CMK (cell line): ENCODE data around the gene TAF4.
"Not testable (repeated sequence)": the region's sequence is repeated elsewhere in the genome, so short reads cannot be mapped to it uniquely, and the experiment has no call there.

Source experiments
- DNase-seq: peaks from one replicate; pipeline ENCODE4 v3.0.0-alpha.2; 2010; ENCODE audit warnings: low read depth

TAF4 gene

DNA sequence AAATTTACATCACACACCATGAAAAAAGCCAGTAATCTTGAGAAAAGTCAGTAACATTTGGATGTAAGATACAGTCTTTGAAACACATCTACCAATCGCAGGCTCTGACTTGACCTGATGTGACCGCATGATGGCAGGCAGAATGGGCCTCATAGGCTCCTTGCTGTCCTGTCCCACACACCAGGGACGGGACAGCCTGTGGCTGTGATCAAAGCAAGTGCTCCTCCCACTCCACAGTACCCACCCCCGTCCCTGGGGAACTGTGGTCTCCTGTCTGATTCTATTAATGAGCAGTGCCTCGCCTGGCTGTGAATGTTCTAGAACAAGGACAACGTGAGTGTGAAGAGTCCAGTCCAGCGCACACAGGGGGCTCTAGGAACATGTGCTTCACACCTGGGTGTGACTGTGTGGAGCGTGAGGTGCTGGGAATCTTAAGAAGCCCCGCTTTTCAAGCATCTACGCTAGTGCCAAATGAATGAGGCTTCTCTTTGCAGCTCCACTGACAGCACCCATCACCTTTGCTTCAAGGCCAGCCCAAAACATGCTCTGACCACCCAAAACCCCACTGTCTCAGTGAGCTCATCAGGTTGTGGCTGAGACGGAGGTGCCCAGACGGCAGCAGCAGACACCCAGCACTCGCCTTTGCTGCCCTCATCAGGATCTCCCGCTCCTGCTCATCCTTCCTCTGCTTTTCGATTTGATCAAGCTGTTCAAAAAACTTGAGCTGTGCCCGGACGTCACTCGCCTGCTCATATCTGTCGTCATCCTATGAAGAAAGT is 67.1 kb downstream of the TAF4 start:
- DNase-seq, result no peak

DNA sequence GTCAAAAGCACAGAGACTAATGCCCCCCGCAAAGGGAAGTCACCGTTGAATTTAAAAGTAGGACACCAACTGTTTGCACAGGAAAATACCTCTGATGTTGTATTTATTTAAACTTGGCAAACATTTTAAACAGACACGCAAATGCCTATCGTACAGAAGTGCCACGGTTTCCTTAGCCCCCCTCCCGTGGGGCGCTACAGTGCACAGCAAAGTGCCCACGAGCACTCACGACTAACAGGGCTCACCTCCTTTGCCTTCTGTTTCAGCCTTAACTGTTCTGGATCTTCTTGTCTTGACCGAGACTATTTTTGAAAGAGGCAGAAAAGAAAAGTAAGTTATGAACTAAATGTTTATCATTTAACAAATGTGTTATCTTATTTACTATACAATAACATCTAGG is 67.8 kb downstream of the TAF4 start:
- no peak for DNase-seq

DNA sequence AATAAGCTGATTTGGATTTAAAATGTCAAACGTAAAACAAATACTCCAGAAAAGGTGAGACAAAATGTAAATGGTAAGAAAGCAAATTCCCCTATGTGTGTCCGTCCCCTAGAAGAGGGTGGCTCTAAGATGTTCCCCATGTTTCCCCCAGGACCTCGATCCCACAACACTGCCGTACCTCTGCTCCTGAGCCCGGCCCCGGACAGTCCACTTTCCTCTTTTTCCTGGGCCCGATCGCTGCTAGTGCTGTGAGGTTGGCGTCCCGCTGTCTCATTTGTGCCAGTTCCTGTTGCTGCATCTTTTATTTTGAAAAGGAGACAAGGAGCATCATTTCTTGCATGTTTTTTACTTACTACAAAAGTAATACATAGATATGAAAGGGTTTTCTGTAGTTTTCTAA is 68.3 kb downstream of the TAF4 start:
- no peak for DNase-seq

DNA sequence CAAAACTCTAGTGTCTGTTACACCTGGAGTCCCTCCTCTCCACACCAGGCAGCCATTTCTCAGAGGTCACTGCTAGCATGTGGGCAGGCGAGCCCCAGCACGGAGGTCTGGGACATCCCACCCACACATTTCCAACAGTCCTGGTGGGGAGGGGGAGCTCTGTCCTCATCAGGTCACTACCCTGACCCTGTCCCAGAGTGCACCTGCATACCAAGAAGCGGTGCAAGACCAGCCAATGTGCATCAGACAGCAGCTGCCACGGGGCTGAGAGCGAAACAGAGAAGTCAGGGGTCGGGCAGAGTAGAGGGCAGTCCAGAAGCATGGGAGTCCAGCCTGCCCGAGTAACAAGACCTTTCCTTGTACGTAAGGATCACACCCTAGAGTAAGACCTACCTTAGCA is 71.1 kb downstream of the TAF4 start:
- no peak for DNase-seq

DNA sequence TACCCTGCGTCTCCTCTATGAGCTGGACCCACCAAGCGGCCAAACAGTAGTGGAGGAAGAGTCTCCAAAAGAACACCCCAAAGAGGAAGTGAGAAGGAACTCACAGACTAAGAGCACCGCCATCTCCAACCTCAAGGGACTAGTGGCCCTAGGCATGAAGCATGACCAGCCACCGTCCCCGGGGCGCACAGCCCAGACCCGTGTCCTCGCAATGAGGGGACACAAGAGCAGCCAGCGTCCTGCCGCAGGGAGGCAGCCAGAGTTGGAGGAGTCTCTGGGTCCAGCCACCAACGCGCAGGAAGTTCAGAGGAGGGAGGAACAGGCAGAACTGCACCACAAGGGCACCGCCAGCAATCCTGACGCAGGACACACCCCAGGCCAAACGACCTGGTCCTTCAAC is 72.6 kb downstream of the TAF4 start:
- DNase-seq, result no peak

DNA sequence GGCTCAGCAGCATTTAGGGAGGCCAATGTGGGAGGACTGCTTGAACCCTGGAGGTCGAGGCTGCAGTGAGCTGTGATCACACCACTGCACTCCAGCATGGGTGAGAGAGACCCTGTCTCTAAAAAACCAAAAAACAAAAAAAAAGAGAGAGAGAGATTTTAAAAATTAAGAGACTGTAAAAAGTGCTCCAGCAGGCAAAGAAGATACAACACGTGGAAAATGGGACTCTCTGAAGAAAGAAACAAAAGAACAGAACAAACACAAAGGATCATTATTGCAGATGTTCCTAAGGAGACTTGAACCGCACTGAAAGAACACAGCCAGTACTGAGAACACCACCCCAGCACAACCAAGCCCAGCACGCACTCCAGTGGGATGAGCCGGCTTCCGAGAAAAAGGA is 74.2 kb downstream of the TAF4 start:
- DNase-seq, result no peak

DNA sequence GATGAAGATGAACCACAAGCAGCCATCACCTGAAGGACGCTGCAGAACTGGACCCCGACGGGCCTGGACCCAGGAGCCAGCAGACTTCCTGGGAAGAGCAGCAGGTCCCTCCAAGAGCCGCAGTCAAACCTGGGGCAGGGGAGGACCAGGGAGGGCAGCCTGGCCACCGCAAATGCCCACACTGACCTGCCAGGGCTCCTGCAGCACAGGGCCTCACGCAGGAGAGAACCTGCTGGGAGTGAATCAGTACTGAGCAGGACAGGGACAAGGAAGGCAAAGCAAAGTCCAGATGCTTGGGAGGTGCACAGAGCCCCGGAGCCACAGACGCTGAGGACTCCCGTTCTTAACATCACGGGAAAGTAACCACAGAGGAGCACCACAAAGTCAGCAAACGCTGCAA is 75.2 kb downstream of the TAF4 start:
- no peak for DNase-seq

DNA sequence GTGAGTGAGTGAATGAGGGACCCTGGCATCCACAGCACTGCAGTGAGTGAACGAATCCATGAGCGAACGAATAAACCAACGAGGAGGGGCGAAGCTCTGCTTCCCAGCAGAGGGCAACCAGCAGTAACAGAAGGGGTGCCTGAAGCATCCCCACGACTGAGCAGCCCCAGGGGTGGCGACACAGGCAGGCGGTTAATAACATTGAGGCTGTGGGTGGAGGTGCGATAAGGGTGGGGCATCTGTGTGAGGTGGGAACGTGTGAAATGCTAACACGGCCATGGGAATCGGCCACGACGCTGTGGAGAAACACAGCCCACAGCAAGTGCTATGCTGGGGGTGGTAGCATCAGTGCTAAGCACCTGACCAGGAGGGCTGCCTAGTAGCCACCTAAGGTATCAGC is 75.9 kb downstream of the TAF4 start:
- no peak for DNase-seq

DNA sequence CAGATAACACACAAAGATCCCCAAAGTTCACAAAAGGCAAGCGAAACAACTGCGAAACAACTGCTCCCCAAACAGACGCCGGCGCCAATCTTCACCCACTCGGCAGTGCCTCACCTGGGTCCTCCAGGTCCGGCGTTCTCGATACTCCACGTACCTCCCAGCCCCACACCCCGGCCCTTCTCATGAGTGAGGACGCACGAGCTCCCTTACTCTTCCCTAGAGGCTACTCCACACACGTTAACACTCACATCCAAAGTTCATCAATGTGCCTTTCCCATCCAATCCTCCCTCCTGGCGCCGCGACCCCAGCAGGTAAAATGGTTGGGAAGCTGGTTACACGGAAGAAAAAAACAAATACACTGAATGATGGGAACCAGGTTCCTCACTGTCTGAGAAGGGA is 77.0 kb downstream of the TAF4 start:
- no peak for DNase-seq

DNA sequence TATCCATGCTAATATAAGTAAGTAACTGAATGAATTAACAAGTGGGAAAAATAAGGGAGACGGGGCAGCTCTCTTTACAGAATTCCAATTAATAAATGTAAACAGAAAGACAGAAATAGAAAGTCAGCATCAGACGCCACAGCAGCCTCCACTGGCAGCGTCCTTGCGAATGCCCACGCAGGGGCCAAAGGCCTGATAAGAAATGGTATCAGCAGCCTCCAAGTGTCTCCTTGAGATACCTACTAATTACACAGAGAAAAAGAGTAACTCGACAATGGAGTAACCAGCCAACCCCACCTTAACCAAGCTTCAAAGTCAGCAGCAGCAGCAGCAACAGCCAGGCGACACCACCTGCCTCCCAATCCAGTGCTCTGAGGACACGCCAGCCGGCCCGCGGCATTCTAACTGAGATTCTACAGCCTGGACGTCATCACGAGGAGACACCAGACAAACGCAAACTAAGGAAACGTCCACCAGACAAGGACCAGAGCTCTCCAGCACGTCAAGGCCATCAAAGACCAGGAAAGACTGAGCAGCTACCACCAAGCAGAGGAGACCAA is 78.8 kb downstream of the TAF4 start:
- DNase-seq, result no peak

DNA sequence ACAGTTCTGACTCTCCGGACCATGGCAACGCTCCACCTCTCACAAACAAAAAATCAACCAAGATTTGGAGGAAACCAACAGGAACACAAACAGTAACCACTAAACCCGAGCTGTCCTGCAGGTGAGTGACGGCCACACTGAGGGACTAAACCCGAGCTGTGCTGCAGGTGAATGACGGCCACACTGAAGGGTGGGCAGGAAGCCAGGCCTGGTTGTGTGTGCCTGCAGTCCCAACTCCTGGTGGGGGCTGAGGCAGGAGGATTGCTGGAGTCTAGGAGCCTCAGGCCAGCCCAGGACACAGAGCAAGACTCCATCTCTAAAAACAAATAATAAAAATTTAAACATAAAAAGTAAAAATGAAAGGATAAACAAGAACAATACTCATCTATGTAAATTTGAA is 80.6 kb downstream of the TAF4 start:
- DNase-seq, result no peak

DNA sequence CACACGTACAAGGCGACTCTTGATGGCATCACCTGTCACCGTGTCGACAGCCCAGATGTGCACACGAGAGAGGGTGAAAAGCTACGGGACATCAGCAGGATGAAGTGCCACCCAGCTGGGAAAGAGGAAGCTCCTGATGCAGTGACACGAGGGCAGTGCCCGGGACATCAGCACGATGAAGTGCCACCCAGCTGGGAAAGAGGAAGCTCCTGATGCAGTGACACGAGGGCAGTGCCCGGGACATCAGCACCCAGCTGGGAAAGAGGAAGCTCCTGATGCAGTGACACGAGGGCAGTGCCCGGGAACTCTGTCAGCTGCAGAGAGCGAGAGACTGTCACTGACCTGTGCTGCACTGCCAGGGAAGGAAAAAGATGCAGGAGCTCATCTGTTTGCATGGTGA is 81.2 kb downstream of the TAF4 start:
- not testable (repeated sequence) for DNase-seq

DNA sequence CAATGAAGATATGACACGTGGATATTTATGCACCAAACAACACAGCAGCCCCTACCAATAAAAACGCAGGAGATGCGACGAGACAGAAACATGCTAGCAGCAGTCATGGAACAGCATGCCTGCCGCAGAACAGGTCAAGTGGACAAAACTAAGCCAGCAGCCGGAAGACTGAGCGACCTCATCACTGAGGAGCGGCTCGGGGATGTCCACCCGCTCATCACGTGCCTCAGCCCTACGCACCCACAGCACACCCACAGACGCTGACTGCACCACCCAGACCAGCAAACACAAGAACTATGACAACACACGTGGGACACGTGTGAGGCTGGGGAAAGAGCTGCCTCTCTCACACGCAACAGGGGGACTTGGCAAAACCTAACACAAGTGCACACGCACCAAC is 81.7 kb downstream of the TAF4 start:
- DNase-seq, result no peak

DNA sequence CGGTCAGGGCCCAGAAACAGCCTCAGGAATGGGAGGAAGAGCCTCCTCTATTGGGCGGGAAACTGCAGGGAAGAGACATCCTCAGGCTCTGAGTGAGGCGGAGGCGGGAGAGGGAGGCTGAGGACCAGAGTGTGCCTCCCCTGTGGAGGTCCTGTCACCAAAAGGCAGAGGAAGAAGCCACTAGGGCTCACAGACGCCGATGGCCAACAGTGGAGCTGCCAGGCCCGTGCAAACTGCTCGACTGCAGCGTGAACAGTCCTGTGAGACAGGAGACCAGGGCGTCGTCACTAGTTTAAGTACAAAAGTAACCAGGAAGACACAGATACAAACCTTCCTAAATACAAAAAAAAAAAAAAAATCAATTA is 82.7 kb downstream of the TAF4 start:
- no peak for DNase-seq

DNA sequence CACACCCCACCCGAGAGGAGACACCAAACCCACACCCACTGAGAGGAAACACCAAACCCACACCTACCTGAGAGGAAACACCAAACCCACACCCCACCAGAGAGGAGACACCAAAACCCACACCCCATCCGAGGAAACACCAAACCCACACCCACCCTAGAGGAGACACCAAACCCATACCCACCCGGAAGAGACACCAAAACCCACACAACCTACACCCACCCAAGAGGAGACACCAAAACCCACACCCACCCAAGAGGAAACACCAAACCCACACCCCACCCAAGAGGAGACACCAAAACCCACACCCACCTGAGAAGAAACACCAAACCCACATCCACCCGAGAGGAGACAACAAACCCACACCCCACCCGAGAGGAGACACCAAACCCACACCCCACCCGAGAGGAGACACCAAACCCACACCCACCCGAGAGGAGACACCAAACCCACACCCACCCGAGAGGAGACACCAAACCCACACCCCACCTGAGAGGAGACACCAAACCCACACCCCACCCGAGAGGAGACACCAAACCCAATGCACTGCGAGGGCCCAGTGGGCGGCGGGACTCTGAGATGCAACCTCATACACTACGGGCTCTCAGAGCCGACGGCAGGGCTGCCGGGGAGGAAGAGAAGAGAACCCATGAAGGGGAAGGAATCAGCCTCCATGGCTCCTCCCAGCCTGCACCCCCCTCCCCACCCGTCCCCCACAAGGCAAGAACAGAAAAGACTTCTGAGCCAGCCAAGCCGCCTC is 83.3 kb downstream of the TAF4 start:
- no peak for DNase-seq

DNA sequence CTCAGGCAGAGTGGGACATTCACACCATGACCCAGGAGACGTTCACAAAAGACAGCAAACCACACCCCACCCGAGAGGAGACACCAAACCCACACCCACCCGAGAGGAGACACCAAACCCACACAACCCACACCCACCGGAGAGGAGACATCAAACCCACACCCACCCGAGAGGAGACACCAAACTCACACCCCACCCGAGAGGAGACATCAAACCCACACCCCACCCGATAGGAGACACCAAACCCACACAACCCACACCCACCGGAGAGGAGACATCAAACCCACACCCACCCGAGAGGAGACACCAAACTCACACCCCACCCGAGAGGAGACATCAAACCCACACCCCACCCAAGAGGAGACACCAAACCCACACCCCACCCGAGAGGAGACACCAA is 84.0 kb downstream of the TAF4 start:
- not testable (repeated sequence) for DNase-seq

DNA sequence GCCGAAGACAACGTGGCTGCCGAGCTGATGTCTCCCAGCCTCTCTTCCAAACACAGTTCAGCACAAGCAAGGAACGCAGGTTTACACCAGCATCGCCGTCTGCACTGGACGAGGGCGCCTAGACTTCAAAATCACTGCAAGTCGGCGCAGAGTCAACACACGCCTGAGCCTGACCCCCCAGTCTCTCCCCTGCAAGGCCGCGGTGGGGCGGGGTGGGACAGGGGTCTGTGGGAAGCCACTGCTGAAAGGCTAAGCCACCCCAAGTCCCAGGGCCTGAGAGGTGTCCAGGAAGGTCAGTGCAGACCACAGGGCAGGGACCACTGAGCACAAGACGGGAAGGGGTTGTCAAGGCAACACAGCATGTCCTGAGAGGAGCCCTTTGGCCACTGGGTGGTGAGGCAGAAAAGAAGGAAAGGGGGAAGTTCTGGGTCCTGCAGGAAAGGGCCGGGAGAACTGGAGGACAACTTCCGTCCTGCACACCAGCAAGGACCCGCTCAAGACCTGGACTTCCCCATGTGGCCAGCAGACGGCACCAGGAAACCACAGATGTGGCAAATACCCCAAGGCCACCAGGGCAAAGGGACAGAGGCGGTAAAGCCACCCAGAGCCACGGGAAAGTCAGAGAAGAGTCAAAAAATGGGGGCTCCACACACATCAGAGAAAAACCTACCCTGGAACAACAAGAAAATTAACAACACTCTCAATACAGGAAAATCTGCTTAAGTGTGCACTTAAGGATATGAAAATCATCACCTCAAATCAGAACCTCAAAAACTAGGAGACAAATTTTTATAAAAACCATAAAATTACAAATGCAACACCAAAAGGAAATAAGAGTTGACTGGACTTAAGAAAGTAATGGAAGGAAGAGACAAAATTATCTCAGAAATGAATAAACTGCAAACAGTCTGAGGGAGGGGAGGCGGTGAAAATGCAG is 84.8 kb downstream of the TAF4 start:
- peak; percentile 25 for DNase-seq

DNA sequence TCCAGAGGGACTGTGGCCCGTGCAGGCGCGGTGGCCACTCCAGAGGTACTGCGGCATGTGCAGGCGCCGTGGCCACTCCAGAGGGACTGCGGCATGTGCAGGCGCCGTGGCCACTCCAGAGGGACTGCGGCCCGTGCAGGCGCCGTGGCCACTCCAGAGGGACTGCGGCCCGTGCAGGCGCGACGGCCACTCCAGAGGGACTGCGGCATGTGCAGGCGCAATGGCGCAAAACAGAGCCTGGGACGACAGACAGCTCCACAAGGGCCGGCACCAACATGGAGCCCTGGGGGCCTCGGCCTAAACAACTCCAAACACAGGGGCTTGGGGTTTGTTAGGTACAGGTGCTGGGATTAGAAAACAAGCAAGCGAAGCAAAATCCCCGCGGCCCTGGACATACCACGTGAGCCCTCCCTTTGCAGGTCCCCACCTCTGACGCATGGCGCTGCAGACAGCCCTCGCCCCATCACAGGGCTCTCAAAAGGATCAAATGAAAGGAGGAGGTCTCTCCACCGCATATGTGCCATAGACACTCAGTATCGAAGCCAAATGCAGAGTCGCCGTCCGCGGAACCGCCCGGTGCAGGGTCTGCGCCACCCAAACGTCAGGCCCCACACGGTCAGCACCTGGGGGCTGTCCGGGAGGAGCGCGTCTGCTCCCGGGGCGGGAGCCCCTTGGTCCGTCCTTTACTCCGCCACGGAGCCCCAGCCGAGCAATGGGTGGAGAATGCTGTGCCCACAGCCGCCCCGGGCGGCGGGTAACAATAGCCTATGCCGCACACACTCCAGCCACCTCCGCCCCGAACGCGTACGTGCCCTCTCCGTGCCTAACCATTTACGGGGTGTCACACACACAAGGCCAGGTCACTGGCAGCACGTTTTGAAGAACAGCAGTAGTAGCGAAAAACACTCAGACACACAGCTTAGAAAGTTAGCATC is 85.7 kb downstream of the TAF4 start:
- DNase-seq, result no peak

DNA sequence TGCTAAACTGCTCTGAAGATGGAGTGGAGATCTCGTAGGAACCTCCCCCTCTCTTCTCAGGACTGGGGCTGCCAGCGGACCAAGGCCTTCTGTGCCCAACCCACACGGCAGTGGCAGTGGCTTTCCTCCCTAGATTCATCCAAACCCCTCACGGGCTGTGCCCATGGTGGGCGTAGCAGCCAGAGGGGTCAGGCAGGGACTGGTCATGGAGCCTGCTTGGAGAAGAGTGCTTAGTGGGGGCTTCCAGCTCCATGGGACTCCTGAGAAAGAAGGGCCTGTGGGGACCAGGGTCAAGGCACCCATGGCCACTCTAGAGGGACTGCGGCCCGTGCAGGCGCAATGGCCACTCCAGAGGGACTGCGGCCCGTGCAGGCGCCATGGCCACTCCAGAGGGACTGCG is 86.6 kb downstream of the TAF4 start:
- DNase-seq, result no peak

DNA sequence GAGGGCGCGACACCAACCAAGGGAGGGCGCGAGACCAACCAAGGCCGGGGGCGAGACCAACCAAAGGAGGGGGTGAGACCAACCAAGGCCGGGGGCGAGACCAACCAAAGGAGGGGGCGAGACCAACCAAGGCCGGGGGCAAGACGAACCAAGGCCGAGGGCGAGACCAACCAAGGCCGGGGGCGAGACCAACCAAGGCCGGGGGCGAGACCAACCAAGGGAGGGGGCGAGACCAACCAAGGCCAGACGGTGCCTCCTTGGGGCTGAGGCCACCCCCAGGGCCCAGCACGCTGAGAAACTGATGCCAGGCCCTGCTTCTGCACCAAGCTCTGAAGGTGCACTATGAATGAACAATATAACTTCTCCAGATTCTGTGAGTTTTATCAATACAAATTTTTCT is 87.2 kb downstream of the TAF4 start:
- no peak for DNase-seq

DNA sequence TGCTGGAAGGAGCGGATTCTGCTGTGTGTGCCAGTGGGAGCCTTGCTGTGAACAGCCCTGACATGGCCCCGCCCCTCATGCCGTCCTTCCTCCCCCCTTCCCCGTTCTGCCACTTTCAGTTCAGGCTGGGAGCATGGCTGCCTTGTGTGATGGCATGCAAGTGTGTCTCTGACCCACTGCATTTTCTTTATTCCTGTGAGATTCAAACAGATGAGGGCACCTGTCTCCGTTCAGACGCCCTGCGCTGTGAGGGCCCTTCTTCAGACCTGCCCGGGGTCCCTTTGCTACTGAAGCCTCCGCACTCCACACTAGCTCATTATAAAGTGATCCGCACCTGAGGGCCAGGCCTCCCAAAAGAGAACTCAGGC is 88.3 kb downstream of the TAF4 start:
- no peak for DNase-seq
